Loucy (cell line): ENCODE data around the gene SH3BP1.

Source experiments
- H2AFZ ChIP-seq: fragments of 200-600 bp; sonication (generic); 2 replicates; pipeline ENCODE4 v1.6.0; 2016; ENCODE audit warnings: antibody characterized with exemption, mild to moderate bottlenecking, low read length, moderate library complexity
- H3F3A ChIP-seq: fragments of 200-600 bp; 2 replicates; pipeline ENCODE4 v1.6.0; 2016; ENCODE audit warnings: antibody characterized with exemption, low read depth, mild to moderate bottlenecking
- H3K27me3 ChIP-seq: fragments of 200-600 bp; sonication (generic); 2 replicates; pipeline ENCODE4 v1.6.1; 2014; ENCODE audit warnings: low read length, mild to moderate bottlenecking; ENCODE audit not compliant: insufficient read depth, poor library complexity, severe bottlenecking
- H3K36me3 ChIP-seq: fragments of 200-600 bp; sonication (generic); 2 replicates; pipeline ENCODE4 v1.6.1; 2016; ENCODE audit warnings: low read length; ENCODE audit not compliant: insufficient read depth
- H3K4me1 ChIP-seq: fragments of 200-600 bp; sonication (generic); 2 replicates; pipeline ENCODE4 v1.5.1; 2014; ENCODE audit warnings: low read length, mild to moderate bottlenecking; ENCODE audit not compliant: insufficient read depth, poor library complexity, severe bottlenecking
- H3K4me2 ChIP-seq: fragments of 200-600 bp; sonication (generic); 2 replicates; pipeline ENCODE4 v1.6.0; 2014; ENCODE audit warnings: antibody characterized with exemption, low read length, low read depth, mild to moderate bottlenecking; ENCODE audit not compliant: poor library complexity, severe bottlenecking
- H3K4me3 ChIP-seq: fragments of 200-600 bp; sonication (generic); 2 replicates; pipeline ENCODE4 v1.5.1; 2014; ENCODE audit warnings: low read length, mild to moderate bottlenecking, mixed read lengths; ENCODE audit not compliant: poor library complexity, severe bottlenecking
- H3K79me2 ChIP-seq: fragments of 200-600 bp; sonication (generic); 2 replicates; pipeline ENCODE4 v1.6.1; 2014; ENCODE audit warnings: low read length; ENCODE audit not compliant: insufficient read depth
- H3K9ac ChIP-seq: fragments of 200-600 bp; sonication (generic); 2 replicates; pipeline ENCODE4 v1.6.0; 2014; ENCODE audit warnings: mild to moderate bottlenecking, low read depth, low read length, moderate library complexity; ENCODE audit not compliant: poor library complexity, severe bottlenecking
- H3K9me2 ChIP-seq: fragments of 200-600 bp; sonication (generic); replicated peaks from 2 replicates; pipeline ENCODE4 v1.6.1; 2016; ENCODE audit warnings: low read depth, low read length, mixed read lengths
- H3K9me3 ChIP-seq: fragments of 200-600 bp; sonication (generic); 2 replicates; pipeline ENCODE4 v1.6.1; 2014; ENCODE audit warnings: mild to moderate bottlenecking, antibody characterized with exemption, low read length, low read depth; ENCODE audit not compliant: insufficient read depth
- H4K20me1 ChIP-seq: fragments of 200-600 bp; sonication (generic); 2 replicates; pipeline ENCODE4 v1.6.0; 2014; ENCODE audit warnings: antibody characterized with exemption, low read length, mild to moderate bottlenecking; ENCODE audit not compliant: insufficient read depth, poor library complexity, severe bottlenecking
- CTCF ChIP-seq: fragments of 200-600 bp; sonication (generic); conservative IDR thresholded peaks from 2 replicates; pipeline ENCODE4 v1.5.1; 2014; ENCODE audit warnings: mild to moderate bottlenecking, antibody characterized with exemption, low read length
- EZH2phosphoT487 ChIP-seq: fragments of 200-600 bp; IDR thresholded peaks from 2 replicates; pipeline ENCODE4 v1.6.1; 2018; ENCODE audit warnings: antibody characterized with exemption, mild to moderate bottlenecking, moderate library complexity, borderline replicate concordance

The SH3BP1 gene

GRCh38 chr22:37658133-37659065 lies 18.9 kb downstream of the SH3BP1 start, which contains the start of gene PDXP:
Gene PDXP, plus strand, starts transcription at chr22:37658723. Its CDS starts 60 bp downstream, at chr22:37658783.
- Histone ChIP-seq H3K9ac (peak within 1 kb of the TSS; percentile 78), H3K4me3 (peak within 1 kb of the TSS; percentile 73), H3K4me2 (peak within 1 kb of the TSS; percentile 95), H4K20me1 (peaks cover 37% of the 10 kb centered on the region), H3F3A (no peaks in the 10 kb centered on the region), H3K27me3 (no peaks in the 10 kb centered on the region), H3K79me2 (peaks cover 48% of the 10 kb centered on the region), H3K4me1 (peaks cover 37% of the 10 kb centered on the region), H3K9me3 (no peaks in the 10 kb centered on the region), H3K9me2 (no peaks in the 10 kb centered on the region), H2AFZ (peak within 1 kb of the TSS; percentile 76), H3K36me3 (peaks cover under 1% of the 10 kb centered on the region; the same call in 1 of the 2 replicates)
- no peak for TF ChIP-seq EZH2phosphoT487
- TF ChIP-seq CTCF: no peak

GRCh38 chr22:37659066-37659896 lies 19.8 kb downstream of the SH3BP1 start:
- Histone ChIP-seq H3K4me2 (peak overlapping the region; percentile 93), H3K4me3 (peak overlapping the region; percentile 73), H3K36me3 (no peaks in the 10 kb centered on the region), H3K4me1 (peaks cover 41% of the 10 kb centered on the region), H2AFZ (no peak overlapping the region), H3K9me3 (no peaks in the 10 kb centered on the region), H3K79me2 (peaks cover 57% of the 10 kb centered on the region), H3F3A (no peaks in the 10 kb centered on the region), H4K20me1 (peaks cover 45% of the 10 kb centered on the region), H3K9me2 (no peaks in the 10 kb centered on the region), H3K27me3 (no peaks in the 10 kb centered on the region), H3K9ac (peak overlapping the region; percentile 78)
- no peak for TF ChIP-seq CTCF
- no peak for TF ChIP-seq EZH2phosphoT487

GRCh38 chr22:37659897-37660708 lies 20.6 kb downstream of the SH3BP1 start:
- Histone ChIP-seq H4K20me1 (peaks cover 54% of the 10 kb centered on the region), H3K9me3 (no peaks in the 10 kb centered on the region), H3K79me2 (peaks cover 65% of the 10 kb centered on the region), H3K4me3 (peak overlapping the region; percentile 73), H3K4me1 (peaks cover 41% of the 10 kb centered on the region), H2AFZ (no peak overlapping the region), H3K4me2 (peak overlapping the region; percentile 93), H3K27me3 (no peaks in the 10 kb centered on the region), H3K9me2 (no peaks in the 10 kb centered on the region), H3K36me3 (peaks cover 3% of the 10 kb centered on the region; the same call in 1 of the 2 replicates), H3F3A (no peaks in the 10 kb centered on the region), H3K9ac (peak overlapping the region; percentile 78)
- TF ChIP-seq CTCF: no peak
